HepG2 (cell line): ENCODE data around the gene ARHGAP9. TPM values are rescaled to one million over a fixed set of nuclear protein-coding genes. Genes with fewer than 3 reads are reported as not detected.
"Not testable (repeated sequence)": the region's sequence is repeated elsewhere in the genome, so short reads cannot be mapped to it uniquely, and the experiment has no call there.

Source experiments
- ATAC-seq: fragments of 200-7000 bp; cut with Tn5 transposase; 3 replicates; pipeline ENCODE4 v1.9.1; 2020; ENCODE audit warnings: mild to moderate bottlenecking, moderate library complexity
- BruUV-seq: library from RNA; stranded (reverse); fragments of 400-500 nt; replicated peaks from 2 replicates; lab custom pipeline; 2021; lab: Mats Ljungman, UMichigan
- CTCF ChIA-PET: fragments of 300-600 bp; formaldehyde crosslinking; extraction: SDS; loops from one replicate; lab custom pipeline; 2021; ENCODE audit warnings: low total read pairs, inconsistent platforms, low intra/inter-chr PET ratio; lab: Yijun Ruan, JAX
- POLR2A ChIA-PET: fragments of 350-600 bp; sonication (Branson Sonifier 250); formaldehyde crosslinking; loops from one replicate; lab custom pipeline; 2020; ENCODE audit warnings: antibody characterized with exemption, inconsistent platforms; lab: Yijun Ruan, JAX
- DNase-seq: peaks from one replicate; pipeline ENCODE4 v3.0.0-alpha.2; 2015; ENCODE audit warnings: low spot score
- FAIRE-seq: peaks from 3 replicates; lab custom pipeline; 2011; peaks lifted over from hg19 to GRCh38; lab: Jason Lieb, UNC
- H2AFZ ChIP-seq: one replicate; pipeline ENCODE4 v1.6.1; 2011; ENCODE audit warnings: low read length, inconsistent platforms
- H3K27ac ChIP-seq: fragments of 300-600 bp; 3 replicates; pipeline ENCODE4 v1.8.0; 2011; ENCODE audit warnings: mixed run types, mild to moderate bottlenecking, mixed read lengths, low read length, inconsistent platforms; ENCODE audit not compliant: insufficient read depth; ENCODE audit errors: extremely low read length
- H3K27me3 ChIP-seq, 2 experiments: fragments of 200-600 bp in 1 of 2; 2 replicates in 1 of 2; 3 replicates in 1 of 2; pipeline versions ENCODE4 v1.6.0 to v1.8.0; 2011; ENCODE audit warnings: low read length in 2 of 2, mild to moderate bottlenecking in 2 of 2, moderate library complexity in 2 of 2, inconsistent platforms in 1 of 2; ENCODE audit not compliant: insufficient read depth in 2 of 2, control insufficient read depth in 1 of 2
- H3K36me3 ChIP-seq, 2 experiments: fragments of 200-600 bp in 1 of 2; replicated peaks in 1 of 2; 2 replicates in 1 of 2; 3 replicates in 1 of 2; pipeline versions ENCODE4 v1.5.1 to v1.8.0; 2011; ENCODE audit warnings: low read length in 2 of 2, inconsistent platforms in 1 of 2; ENCODE audit not compliant: insufficient read depth in 2 of 2, control insufficient read depth in 1 of 2
- H3K4me1 ChIP-seq: 2 replicates; pipeline ENCODE4 v1.5.1; 2012; ENCODE audit warnings: low read length, inconsistent platforms; ENCODE audit not compliant: insufficient read depth
- H3K4me2 ChIP-seq: 2 replicates; pipeline ENCODE4 v1.6.0; 2011; ENCODE audit warnings: low read depth, low read length, inconsistent platforms
- H3K4me3 ChIP-seq, 3 experiments: fragments of 200-600 bp in 1 of 3; sonication (generic), shearing (Covaris generic) in 1 of 3; replicated peaks in 1 of 3; 2 replicates each; pipeline ENCODE4 v1.5.1; 2011 to 2016; ENCODE audit warnings: low read length in 3 of 3, inconsistent platforms in 2 of 3, low read depth in 2 of 3, mild to moderate bottlenecking in 2 of 3, control low read depth in 1 of 3, mixed read lengths in 1 of 3; ENCODE audit not compliant: insufficient read depth in 1 of 3
- H3K79me2 ChIP-seq: one replicate; pipeline ENCODE4 v1.6.1; 2011; ENCODE audit warnings: low read length, inconsistent platforms; ENCODE audit not compliant: insufficient read depth
- H3K9ac ChIP-seq: 2 replicates; pipeline ENCODE4 v1.6.0; 2011; ENCODE audit warnings: mild to moderate bottlenecking, low read depth, low read length, inconsistent platforms; ENCODE audit not compliant: insufficient read depth
- H3K9me3 ChIP-seq: 2 replicates; pipeline ENCODE4 v1.5.1; 2012; ENCODE audit warnings: mild to moderate bottlenecking, low read length
- H4K20me1 ChIP-seq: 2 replicates; pipeline ENCODE4 v1.6.0; 2011; ENCODE audit warnings: inconsistent platforms, mild to moderate bottlenecking, low read length, moderate library complexity; ENCODE audit not compliant: insufficient read depth
- CREBL2 ChIP-seq: sonication (generic); formaldehyde crosslinking; IDR thresholded peaks from 2 replicates; pipeline ENCODE4 v1.8.1; 2023; ENCODE audit warnings: missing genetic modification reagents, mild to moderate bottlenecking, borderline replicate concordance
- DPF2 ChIP-seq: sonication (generic); formaldehyde crosslinking; IDR thresholded peaks from 2 replicates; pipeline ENCODE4 v1.4.0; 2020; ENCODE audit warnings: mild to moderate bottlenecking, low read depth, missing genetic modification reagents, borderline replicate concordance
- EHMT2 ChIP-seq: fragments of 200-600 bp; sonication (generic); IDR thresholded peaks from 2 replicates; pipeline ENCODE4 v1.7.0; 2017; ENCODE audit warnings: antibody characterized with exemption, low read depth, low read length, borderline replicate concordance
- FOXK2 ChIP-seq: fragments of 450-650 bp; IDR thresholded peaks from 2 replicates; pipeline ENCODE4 v1.6.1; 2016
- HNRNPUL1 ChIP-seq: fragments of 200-400 bp; formaldehyde crosslinking; IDR thresholded peaks from 2 replicates; pipeline ENCODE4 v1.6.1; 2017; ENCODE audit warnings: low read depth, mild to moderate bottlenecking, low read length, moderate library complexity
- JUND ChIP-seq: sonication (generic); formaldehyde crosslinking; IDR thresholded peaks from 2 replicates; pipeline ENCODE4 v1.8.0; 2022; ENCODE audit warnings: mild to moderate bottlenecking, missing genetic modification reagents
- KLF15 ChIP-seq: sonication (generic); formaldehyde crosslinking; IDR thresholded peaks from 2 replicates; pipeline ENCODE4 v1.8.1; 2023; ENCODE audit warnings: borderline replicate concordance, mild to moderate bottlenecking, inconsistent platforms, missing genetic modification reagents, mixed read lengths
- THRA ChIP-seq: sonication (generic); formaldehyde crosslinking; IDR thresholded peaks from 2 replicates; pipeline ENCODE4 v1.4.0; 2020; ENCODE audit warnings: missing genetic modification reagents, borderline replicate concordance
- ZBTB49 ChIP-seq: sonication (generic); formaldehyde crosslinking; IDR thresholded peaks from 2 replicates; pipeline ENCODE4 v1.4.0; 2020; ENCODE audit warnings: missing genetic modification reagents, borderline replicate concordance
- ZNF230 ChIP-seq: sonication (generic); formaldehyde crosslinking; IDR thresholded peaks from 2 replicates; pipeline ENCODE4 v1.4.0; 2020; ENCODE audit warnings: mild to moderate bottlenecking, missing genetic modification reagents
- ZNF24 ChIP-seq: fragments of 450-650 bp; IDR thresholded peaks from 2 replicates; pipeline ENCODE4 v1.6.1; 2017; ENCODE audit warnings: antibody characterized with exemption, mild to moderate bottlenecking
- ZNF607 ChIP-seq: sonication (generic); formaldehyde crosslinking; IDR thresholded peaks from 2 replicates; pipeline ENCODE4 v1.5.1; 2020; ENCODE audit warnings: missing genetic modification reagents, mild to moderate bottlenecking, borderline replicate concordance
- WGBS: methylation state at CpG from one replicate; pipeline ENCODE4 v1.1.6; 2017; ENCODE audit warnings: low lambda C conversion rate; 5-methylcytosine and 5-hydroxymethylcytosine counted together
- in situ Hi-C: cut with HindIII; loops from 2 replicates; pipeline ENCODE4 v1.10.0; 2017; ENCODE audit warnings: low pct_unique_long_range_greater_than_20kb; ENCODE audit not compliant: extremely low pct_ligation_motif_present
- intact Hi-C: fragments of 100-400 bp; cut with micrococcal nuclease; formaldehyde crosslinking; loops from one replicate; pipeline ENCODE4 v1.10.0; 2022; ENCODE audit not compliant: unreplicated experiment
- polyA plus RNA-seq, 8 experiments: library from polyadenylated mRNA; depleted of rRNA in 3 of 8; stranded (reverse) in 7 of 8; unstranded in 1 of 8; fragments of >200 nt; fragmentation: Illumina TruSeq in 4 of 8; extraction: Trizol in 4 of 8; gene quantifications; 2 replicates each; pipeline versions ENCODE4 v1.2.1 to v1.2.3, GENCODE V29; 2011 to 2016; ENCODE audit warnings: low read depth in 4 of 8, missing spikeins in 1 of 8, mixed read lengths in 1 of 8; ENCODE audit not compliant: insufficient read depth in 1 of 8
- total RNA-seq, 5 experiments: library from RNA; depleted of rRNA; stranded (reverse); fragments of >200 nt; fragmentation: Illumina TruSeq; extraction: Trizol; gene quantifications; 2 replicates each; pipeline ENCODE4 v1.2.3, GENCODE V29; 2016; ENCODE audit warnings: low read depth in 1 of 5

The ARHGAP9 gene
- total and polyA plus RNA-seq, 2 of the 13 experiments (the other 11 are each of a cell fraction or from before 2014, with no cell fraction given) = 0.18 to 1.2 TPM

- 100% methylated on average over 1 of the region's 1 CpG for WGBS
- Histone ChIP-seq H4K20me1 (no peaks in the 10 kb centered on the region), H3K9me3 (no peaks in the 10 kb centered on the region), H2AFZ (no peak overlapping the region), H3K4me2 (no peak overlapping the region), H3K9ac (no peak overlapping the region), H3K36me3 (no peaks in the 10 kb centered on the region), H3K27me3 (no peaks in the 10 kb centered on the region), H3K79me2 (no peaks in the 10 kb centered on the region), H3K4me3 (no peak overlapping the region), H3K27ac (no peak overlapping the region), H3K4me1 (no peaks in the 10 kb centered on the region)
- ChIA-PET CTCF (no interaction called here), POLR2A (interaction anchor here (1.4 kb wide), 1 partner anchor 11 kb away, joined by 4 read pairs; no protein-coding TSS in a partner anchor)
- intact Hi-C loops = no loop called here
- no TSS peak for BruUV-seq
- in situ Hi-C loops = no loop called here
- FAIRE-seq (no peak), ATAC-seq (no peak), DNase-seq (no peak)
- TF ChIP-seq ZNF230 (CRISPR knock-in tag) (no peak), FOXK2 (no peak), ZBTB49 (CRISPR knock-in tag) (no peak), JUND (CRISPR knock-in tag) (no peak), EHMT2 (no peak), DPF2 (CRISPR knock-in tag) (no peak), ZNF607 (CRISPR knock-in tag) (no peak), ZNF24 (no peak), KLF15 (CRISPR knock-in tag) (no peak), THRA (CRISPR knock-in tag) (no peak), HNRNPUL1 (no peak), CREBL2 (CRISPR knock-in tag) (no peak)
These were observed 37.7 kb downstream of the ARHGAP9 start for GRCh38 chr12:57441846-57442427.

GRCh38 chr12:57441393-57441792, 38.3 kb downstream of the ARHGAP9 start:
- H4K20me1 ChIP-seq, BruUV-seq, H3K27me3 ChIP-seq, in situ Hi-C loops, DNase-seq, H2AFZ ChIP-seq, ATAC-seq, intact Hi-C loops, H3K4me1 ChIP-seq, H3K9me3 ChIP-seq, H3K79me2 ChIP-seq, FAIRE-seq, H3K9ac ChIP-seq, H3K36me3 ChIP-seq, H3K4me2 ChIP-seq, H3K27ac ChIP-seq, CTCF ChIA-PET, H3K4me3 ChIP-seq: not testable (repeated sequence)
- POLR2A ChIA-PET = interaction anchor here (1.4 kb wide), 1 partner anchor 11 kb away, joined by 4 read pairs; no protein-coding TSS in a partner anchor
- WGBS = 90% methylated on average over 2 of the region's 2 CpGs
